HepG2 (cell line): ENCODE data around the gene HSPA1L.

Experiments used
- CHCHD3 ChIP-seq: sonication (generic); formaldehyde crosslinking; IDR thresholded peaks from 2 replicates; pipeline ENCODE4 v1.8.0; 2022; ENCODE audit warnings: mild to moderate bottlenecking, missing genetic modification reagents, moderate library complexity
- SOX5 ChIP-seq: IDR thresholded peaks from 2 replicates; pipeline ENCODE4 v1.6.1; 2016; ENCODE audit warnings: borderline replicate concordance
- TCF7L2 ChIP-seq: IDR thresholded peaks from 2 replicates; pipeline ENCODE4 v1.6.1; 2011; ENCODE audit warnings: mild to moderate bottlenecking, low read depth, low read length, moderate library complexity

DNA sequence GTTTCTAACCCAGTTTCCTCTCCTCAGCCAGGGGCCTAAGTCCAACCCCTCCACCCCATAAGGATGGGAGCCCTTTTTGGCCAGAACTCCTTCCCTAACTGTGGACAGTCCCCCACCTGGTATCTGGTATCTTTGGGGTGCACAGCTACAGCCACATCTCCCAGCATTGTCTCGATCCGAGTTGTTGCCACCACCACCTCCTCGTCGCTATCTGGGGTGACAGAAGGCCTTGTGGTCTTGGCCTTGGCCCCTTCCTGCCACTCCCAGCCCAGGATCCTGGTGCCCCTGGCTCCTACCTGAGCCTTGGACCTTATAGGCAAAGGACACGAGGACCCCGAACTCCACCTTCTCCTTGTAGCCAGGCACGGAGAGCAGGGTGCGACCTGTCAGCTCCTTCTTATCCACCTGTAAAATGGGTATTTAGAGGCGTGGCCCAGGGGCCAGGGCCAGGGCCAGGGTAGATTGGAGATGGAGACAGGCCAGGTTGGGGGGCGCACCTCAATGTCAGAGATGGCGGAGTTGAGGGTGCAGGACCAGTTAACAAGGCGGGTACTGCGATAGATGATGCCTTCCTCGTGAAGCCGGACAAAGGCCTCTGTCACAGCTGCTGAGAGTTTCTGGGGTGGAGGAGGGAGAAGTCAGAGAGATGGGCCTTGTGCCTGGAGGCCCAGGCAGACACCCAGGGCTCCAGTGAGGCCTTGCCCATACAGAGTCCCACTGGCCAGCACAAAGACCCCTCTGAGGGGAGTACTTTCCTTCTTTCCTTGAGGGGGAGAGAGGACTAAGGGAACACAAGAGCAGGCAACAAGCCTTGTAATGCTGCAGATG is 30.8 kb downstream of the HSPA1L start:
- TF ChIP-seq CHCHD3 (CRISPR knock-in tag) (no peak), TCF7L2 (no peak), SOX5 (CRISPR knock-in tag) (no peak)
